H1 (cell line): Measurements from ENCODE around the gene PDZD2.

ENCODE experiments used
- POLR2A ChIP-seq, 2 experiments: IDR thresholded peaks; 1 replicate in 1 of 2; 2 replicates in 1 of 2; pipeline ENCODE4 v1.6.1; 2011; ENCODE audit warnings: low read depth in 2 of 2, low read length in 2 of 2, mild to moderate bottlenecking in 2 of 2; ENCODE audit errors: control extremely low read depth in 1 of 2
- SIN3A ChIP-seq, 2 experiments: IDR thresholded peaks in 1 of 2; conservative IDR thresholded peaks in 1 of 2; 2 replicates each; pipeline ENCODE4 v1.6.1; 2011 to 2012; ENCODE audit warnings: low read length in 2 of 2, improper control_type of control experiment in 1 of 2, low read depth in 1 of 2, mild to moderate bottlenecking in 1 of 2

- TF ChIP-seq SIN3A (conservative IDR thresholded peaks at IDR 0.05 in 1 of 2, IDR thresholded peaks at IDR 0.05 in 1 of 2; ENCODE audit: low read depth in 1 of 2, low read length in 2 of 2) (no peak), POLR2A (IDR thresholded peaks at IDR 0.05; ENCODE audit: control extremely low read depth in 1 of 2, low read depth in 2 of 2, low read length in 2 of 2) (no peak)
These were observed 349.2 kb downstream of the PDZD2 start for GRCh38 chr5:31987985-31988710.
